ENCODE measurements around the gene SLC6A20. TPM values are rescaled to one million over a fixed set of nuclear protein-coding genes. Genes with fewer than 3 reads are reported as not detected.

The SLC6A20 gene
- total RNA-seq, 2 experiments from 2014 or later: not detected

GRCh38 chr3:45783667-45784066, 12.7 kb downstream of the SLC6A20 start:
- Mint-ChIP-seq H3K27me3 (ENCODE audit: low read depth) (peaks cover 4% of the 10 kb centered on the region), H3K27ac (no peak overlapping the region), H3K4me1 (ENCODE audit: low read depth) (no peaks in the 10 kb centered on the region), H3K4me3 (no peak overlapping the region), H3K9me3 (peaks cover 8% of the 10 kb centered on the region), H3K36me3 (ENCODE audit: low read depth) (no peaks in the 10 kb centered on the region)
- intact Hi-C loops (cut with micrococcal nuclease): no loop called here
- CTCF ChIA-PET: interaction anchor here (0.6 kb wide), 1 partner anchor 952 kb away, joined by 3 read pairs; no protein-coding TSS in a partner anchor
- no peak for DNase-seq

- DNase-seq: no peak
- CTCF ChIA-PET: no interaction called here
- H3K36me3 Mint-ChIP-seq (ENCODE audit: low read depth): no peaks in the 10 kb centered on the region
- H3K4me1 Mint-ChIP-seq (ENCODE audit: low read depth): no peaks in the 10 kb centered on the region
- peaks cover 4% of the 10 kb centered on the region for H3K27me3 Mint-ChIP-seq (ENCODE audit: low read depth)
- intact Hi-C loops (cut with micrococcal nuclease): no loop called here
- no peak overlapping the region for H3K4me3 Mint-ChIP-seq
- no peak overlapping the region for H3K27ac Mint-ChIP-seq
- H3K9me3 Mint-ChIP-seq: peaks cover 8% of the 10 kb centered on the region
Observed at GRCh38 chr3:45782381-45782780, 14.0 kb downstream of the SLC6A20 start.

GRCh38 chr3:45781841-45782240, 14.5 kb downstream of the SLC6A20 start:
- CTCF ChIA-PET: interaction anchor here (0.8 to 1.0 kb wide), 2 partner anchors 19 to 147 kb away, joined by 3 read pairs; no protein-coding TSS in a partner anchor
- intact Hi-C loops (cut with micrococcal nuclease): no loop called here
- Mint-ChIP-seq H3K4me3 (no peak overlapping the region), H3K36me3 (ENCODE audit: low read depth) (no peaks in the 10 kb centered on the region), H3K9me3 (peaks cover 8% of the 10 kb centered on the region), H3K27ac (no peak overlapping the region), H3K4me1 (ENCODE audit: low read depth) (no peaks in the 10 kb centered on the region), H3K27me3 (ENCODE audit: low read depth) (no peaks in the 10 kb centered on the region)
- DNase-seq: no peak

DNA sequence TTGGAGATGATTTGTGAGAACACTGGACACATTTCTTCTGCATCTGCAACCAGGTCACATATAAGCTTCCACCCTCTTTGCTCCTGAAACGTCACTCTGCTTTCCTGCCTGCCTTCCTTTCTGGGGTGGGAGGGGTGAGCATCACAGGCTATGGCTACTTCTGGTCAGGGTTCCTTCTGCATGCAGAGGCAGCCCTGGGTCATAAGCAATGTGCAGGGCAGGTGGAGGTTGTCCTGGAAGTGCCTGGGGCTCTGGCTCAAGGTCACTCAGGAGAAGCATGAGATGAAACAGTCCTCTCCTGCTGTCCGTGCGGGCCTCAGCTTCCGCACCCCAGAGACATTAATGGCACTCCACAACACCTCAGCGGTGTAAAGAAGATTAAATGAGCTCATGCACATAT, 15.1 kb downstream of the SLC6A20 start:
- no peak for DNase-seq
- Mint-ChIP-seq H3K4me1 (ENCODE audit: low read depth) (no peaks in the 10 kb centered on the region), H3K27me3 (ENCODE audit: low read depth) (no peaks in the 10 kb centered on the region), H3K36me3 (ENCODE audit: low read depth) (no peaks in the 10 kb centered on the region), H3K9me3 (peaks cover 8% of the 10 kb centered on the region), H3K4me3 (no peak overlapping the region), H3K27ac (no peak overlapping the region)
- intact Hi-C loops (cut with micrococcal nuclease): no loop called here
- CTCF ChIA-PET: interaction anchor here (0.8 to 1.0 kb wide), 2 partner anchors 19 to 148 kb away, joined by 3 read pairs; no protein-coding TSS in a partner anchor

DNA sequence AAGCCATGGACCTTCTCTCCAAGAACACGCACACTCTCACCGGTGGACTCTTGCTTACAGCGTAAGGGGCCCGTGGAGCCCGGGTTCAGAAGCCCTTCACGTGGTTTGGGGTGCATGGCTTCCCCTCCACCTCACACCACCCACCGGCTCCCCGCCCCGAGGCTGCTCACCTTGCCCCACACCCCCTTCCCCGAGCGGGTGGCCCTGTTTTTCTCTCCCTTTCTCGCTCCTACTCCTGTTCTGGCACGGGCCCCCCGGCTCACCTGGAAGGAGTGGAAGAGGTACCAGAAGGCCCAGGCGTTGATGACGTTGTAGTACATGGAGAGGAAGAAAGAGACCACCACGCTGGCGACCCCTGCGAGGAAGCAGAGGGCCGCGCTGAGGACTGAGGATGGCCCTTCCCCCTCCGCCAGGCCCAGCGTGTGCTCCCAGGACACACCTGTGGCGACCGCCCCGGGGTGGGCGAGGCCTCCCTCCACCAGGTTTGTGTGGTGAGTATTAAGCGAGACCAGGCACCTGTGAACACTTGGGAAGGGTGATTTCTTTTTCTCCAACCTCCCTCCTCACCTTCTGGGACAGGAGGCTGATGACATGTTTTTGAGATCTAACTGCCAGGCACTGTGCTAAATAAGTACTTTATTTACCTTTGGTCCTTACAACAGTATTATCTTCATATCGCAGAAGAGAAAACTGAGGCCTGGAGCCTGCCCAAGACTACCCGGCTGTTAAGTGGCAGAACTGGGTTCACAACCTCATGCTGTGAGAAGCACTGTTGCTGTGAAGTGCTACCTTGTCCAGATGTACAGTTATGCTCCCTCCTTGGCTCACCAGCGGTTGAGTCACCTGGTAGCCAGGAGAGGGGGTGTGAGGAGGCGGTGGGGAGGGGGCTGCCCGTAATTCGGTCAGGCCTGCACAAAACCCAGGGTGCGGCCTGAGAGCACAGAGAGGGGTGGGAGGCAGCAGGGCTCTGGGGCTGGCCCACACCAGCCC, 16.3 kb downstream of the SLC6A20 start:
- no peak for DNase-seq
- Mint-ChIP-seq H3K27me3 (ENCODE audit: low read depth) (no peaks in the 10 kb centered on the region), H3K36me3 (ENCODE audit: low read depth) (no peaks in the 10 kb centered on the region), H3K4me3 (no peak overlapping the region), H3K9me3 (peaks cover 6% of the 10 kb centered on the region), H3K27ac (no peak overlapping the region), H3K4me1 (ENCODE audit: low read depth) (no peaks in the 10 kb centered on the region)
- CTCF ChIA-PET: no interaction called here
- intact Hi-C loops (cut with micrococcal nuclease): no loop called here

DNA sequence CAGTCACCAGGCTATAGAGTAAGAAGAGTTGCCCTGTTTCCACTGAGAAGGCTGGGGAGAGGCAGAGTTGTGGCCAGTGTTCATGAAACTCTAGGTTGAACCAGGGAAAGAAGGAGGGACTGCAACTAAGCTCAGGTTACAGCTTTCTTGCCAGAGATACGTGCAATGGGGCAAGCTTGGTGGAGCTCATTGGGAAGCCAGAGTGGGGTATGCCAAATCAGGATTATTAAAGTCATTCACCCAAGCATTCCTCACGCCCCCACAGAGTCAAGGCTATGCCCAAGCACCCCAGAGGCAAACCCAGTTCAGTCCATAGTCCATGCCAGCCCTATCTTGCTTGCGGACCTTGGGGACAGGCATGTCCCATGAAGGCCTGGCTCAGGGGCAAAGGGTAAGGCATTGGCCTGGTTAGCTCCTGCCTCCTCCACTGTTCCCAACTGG, 17.6 kb downstream of the SLC6A20 start:
- H3K9me3 Mint-ChIP-seq: no peaks in the 10 kb centered on the region
- no peaks in the 10 kb centered on the region for H3K27me3 Mint-ChIP-seq (ENCODE audit: low read depth)
- DNase-seq: no peak
- no peaks in the 10 kb centered on the region for H3K36me3 Mint-ChIP-seq (ENCODE audit: low read depth)
- intact Hi-C loops (cut with micrococcal nuclease): no loop called here
- no peaks in the 10 kb centered on the region for H3K4me1 Mint-ChIP-seq (ENCODE audit: low read depth)
- no peak overlapping the region for H3K27ac Mint-ChIP-seq
- CTCF ChIA-PET: no interaction called here
- no peak overlapping the region for H3K4me3 Mint-ChIP-seq

GRCh38 chr3:45777746-45778386, 18.5 kb downstream of the SLC6A20 start:
- no peaks in the 10 kb centered on the region for H3K9me3 Mint-ChIP-seq
- peaks cover 2% of the 10 kb centered on the region for H3K27me3 Mint-ChIP-seq (ENCODE audit: low read depth)
- H3K4me3 Mint-ChIP-seq: no peak overlapping the region
- no peaks in the 10 kb centered on the region for H3K36me3 Mint-ChIP-seq (ENCODE audit: low read depth)
- intact Hi-C loops (cut with micrococcal nuclease): no loop called here
- CTCF ChIA-PET: no interaction called here
- DNase-seq: no peak
- peaks cover 5% of the 10 kb centered on the region for H3K4me1 Mint-ChIP-seq (ENCODE audit: low read depth)
- H3K27ac Mint-ChIP-seq: no peak overlapping the region

DNA sequence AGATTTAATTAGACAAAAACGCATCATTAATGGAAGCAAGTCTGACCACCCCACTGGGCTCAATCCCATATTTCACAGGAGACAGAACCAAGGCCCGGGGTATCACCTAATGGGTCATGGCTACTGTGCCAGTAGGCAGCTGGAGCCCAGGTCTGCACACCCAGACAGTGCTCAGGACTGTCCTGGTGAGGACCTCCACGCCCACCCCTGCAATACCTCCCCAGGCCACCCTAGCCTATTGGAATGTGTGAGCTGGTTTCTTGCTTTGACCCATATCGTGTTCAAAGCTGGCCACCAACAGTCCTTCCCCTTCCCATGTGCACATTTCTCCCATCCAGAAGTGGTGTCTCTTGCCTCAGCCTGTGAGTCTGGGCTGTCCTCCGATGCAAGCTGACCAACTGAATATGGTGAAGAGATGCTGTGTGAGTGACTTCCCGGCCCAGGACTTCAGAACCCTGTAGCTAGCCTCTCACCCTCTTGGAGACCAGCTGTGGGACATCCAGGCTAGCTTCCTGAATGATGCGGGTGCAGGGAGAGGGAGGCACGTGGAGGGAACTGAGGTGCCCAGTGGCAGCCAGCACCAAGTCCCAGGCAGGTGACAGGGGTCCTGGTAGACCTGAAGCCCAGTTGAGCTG, 19.1 kb downstream of the SLC6A20 start:
- H3K9me3 Mint-ChIP-seq: no peaks in the 10 kb centered on the region
- no peaks in the 10 kb centered on the region for H3K36me3 Mint-ChIP-seq (ENCODE audit: low read depth)
- H3K4me1 Mint-ChIP-seq (ENCODE audit: low read depth): peaks cover 10% of the 10 kb centered on the region
- H3K4me3 Mint-ChIP-seq: no peak overlapping the region
- intact Hi-C loops (cut with micrococcal nuclease): no loop called here
- no peak overlapping the region for H3K27ac Mint-ChIP-seq
- peaks cover 2% of the 10 kb centered on the region for H3K27me3 Mint-ChIP-seq (ENCODE audit: low read depth)
- DNase-seq: no peak
- CTCF ChIA-PET: no interaction called here

- Mint-ChIP-seq H3K27me3 (ENCODE audit: low read depth) (peaks cover 7% of the 10 kb centered on the region), H3K4me1 (ENCODE audit: low read depth) (peaks cover 10% of the 10 kb centered on the region), H3K4me3 (no peak overlapping the region), H3K27ac (no peak overlapping the region), H3K36me3 (ENCODE audit: low read depth) (no peaks in the 10 kb centered on the region), H3K9me3 (no peaks in the 10 kb centered on the region)
- intact Hi-C loops (cut with micrococcal nuclease): no loop called here
- DNase-seq: no peak
- CTCF ChIA-PET: no interaction called here
Observed at GRCh38 chr3:45776611-45777010, 19.7 kb downstream of the SLC6A20 start.

- Mint-ChIP-seq H3K4me1 (ENCODE audit: low read depth) (peaks cover 10% of the 10 kb centered on the region), H3K27ac (no peak overlapping the region)
- CTCF ChIA-PET: no interaction called here
Observed at GRCh38 chr3:45776301-45776595, 20.1 kb downstream of the SLC6A20 start.

GRCh38 chr3:45775571-45776300, 20.6 kb downstream of the SLC6A20 start:
- Mint-ChIP-seq H3K27ac (no peak overlapping the region), H3K4me1 (ENCODE audit: low read depth) (peaks cover 10% of the 10 kb centered on the region), H3K36me3 (ENCODE audit: low read depth) (no peaks in the 10 kb centered on the region), H3K9me3 (no peaks in the 10 kb centered on the region), H3K4me3 (no peak overlapping the region), H3K27me3 (ENCODE audit: low read depth) (peaks cover 7% of the 10 kb centered on the region)
- intact Hi-C loops (cut with micrococcal nuclease): no loop called here
- CTCF ChIA-PET: interaction anchor here (1.3 kb wide), 1 partner anchor 11 kb away, joined by 3 read pairs; no protein-coding TSS in a partner anchor
- no peak for DNase-seq

More at GRCh38 chr3:45776301-45776595, 20.1 kb downstream of the SLC6A20 start:
- no peaks in the 10 kb centered on the region for H3K36me3 Mint-ChIP-seq (ENCODE audit: low read depth)
- H3K4me3 Mint-ChIP-seq: no peak overlapping the region
- H3K27me3 Mint-ChIP-seq (ENCODE audit: low read depth): peaks cover 7% of the 10 kb centered on the region
- no peak for DNase-seq
- intact Hi-C loops (cut with micrococcal nuclease): no loop called here
- H3K9me3 Mint-ChIP-seq: no peaks in the 10 kb centered on the region

Data from activated naive CD4-positive, alpha-beta T cell treated with anti-CD3 and anti-CD28 coated beads for 36 hours (primary cell).